Suppressor macrophage (primary cell): ENCODE measurements around the gene MACF1.
"Not testable (repeated sequence)": the region's sequence is repeated elsewhere in the genome, so short reads cannot be mapped to it uniquely, and the experiment has no call there.

ENCODE experiments used
- DNase-seq, 4 experiments: peaks; one replicate each; pipeline ENCODE4 v3.0.0-alpha.2; 2020 to 2022
- total RNA-seq, 17 experiments: gene quantifications; one replicate each; lab custom pipeline; 2026; ENCODE audit warnings: mixed read lengths in 6 of 17, inconsistent platforms in 3 of 17; lab: John Stamatoyannopoulos, UW

Gene MACF1, protein sequence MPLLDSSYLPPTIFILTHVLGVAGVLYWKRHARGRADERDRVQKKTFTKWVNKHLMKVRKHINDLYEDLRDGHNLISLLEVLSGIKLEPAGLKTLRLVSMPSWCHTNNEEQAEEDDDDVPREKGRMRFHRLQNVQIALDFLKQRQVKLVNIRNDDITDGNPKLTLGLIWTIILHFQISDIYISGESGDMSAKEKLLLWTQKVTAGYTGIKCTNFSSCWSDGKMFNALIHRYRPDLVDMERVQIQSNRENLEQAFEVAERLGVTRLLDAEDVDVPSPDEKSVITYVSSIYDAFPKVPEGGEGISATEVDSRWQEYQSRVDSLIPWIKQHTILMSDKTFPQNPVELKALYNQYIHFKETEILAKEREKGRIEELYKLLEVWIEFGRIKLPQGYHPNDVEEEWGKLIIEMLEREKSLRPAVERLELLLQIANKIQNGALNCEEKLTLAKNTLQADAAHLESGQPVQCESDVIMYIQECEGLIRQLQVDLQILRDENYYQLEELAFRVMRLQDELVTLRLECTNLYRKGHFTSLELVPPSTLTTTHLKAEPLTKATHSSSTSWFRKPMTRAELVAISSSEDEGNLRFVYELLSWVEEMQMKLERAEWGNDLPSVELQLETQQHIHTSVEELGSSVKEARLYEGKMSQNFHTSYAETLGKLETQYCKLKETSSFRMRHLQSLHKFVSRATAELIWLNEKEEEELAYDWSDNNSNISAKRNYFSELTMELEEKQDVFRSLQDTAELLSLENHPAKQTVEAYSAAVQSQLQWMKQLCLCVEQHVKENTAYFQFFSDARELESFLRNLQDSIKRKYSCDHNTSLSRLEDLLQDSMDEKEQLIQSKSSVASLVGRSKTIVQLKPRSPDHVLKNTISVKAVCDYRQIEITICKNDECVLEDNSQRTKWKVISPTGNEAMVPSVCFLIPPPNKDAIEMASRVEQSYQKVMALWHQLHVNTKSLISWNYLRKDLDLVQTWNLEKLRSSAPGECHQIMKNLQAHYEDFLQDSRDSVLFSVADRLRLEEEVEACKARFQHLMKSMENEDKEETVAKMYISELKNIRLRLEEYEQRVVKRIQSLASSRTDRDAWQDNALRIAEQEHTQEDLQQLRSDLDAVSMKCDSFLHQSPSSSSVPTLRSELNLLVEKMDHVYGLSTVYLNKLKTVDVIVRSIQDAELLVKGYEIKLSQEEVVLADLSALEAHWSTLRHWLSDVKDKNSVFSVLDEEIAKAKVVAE (N-terminal part only)
- 747 to 2,219 (median 1,064) reads per million in 17 experiments for total RNA-seq

DNA sequence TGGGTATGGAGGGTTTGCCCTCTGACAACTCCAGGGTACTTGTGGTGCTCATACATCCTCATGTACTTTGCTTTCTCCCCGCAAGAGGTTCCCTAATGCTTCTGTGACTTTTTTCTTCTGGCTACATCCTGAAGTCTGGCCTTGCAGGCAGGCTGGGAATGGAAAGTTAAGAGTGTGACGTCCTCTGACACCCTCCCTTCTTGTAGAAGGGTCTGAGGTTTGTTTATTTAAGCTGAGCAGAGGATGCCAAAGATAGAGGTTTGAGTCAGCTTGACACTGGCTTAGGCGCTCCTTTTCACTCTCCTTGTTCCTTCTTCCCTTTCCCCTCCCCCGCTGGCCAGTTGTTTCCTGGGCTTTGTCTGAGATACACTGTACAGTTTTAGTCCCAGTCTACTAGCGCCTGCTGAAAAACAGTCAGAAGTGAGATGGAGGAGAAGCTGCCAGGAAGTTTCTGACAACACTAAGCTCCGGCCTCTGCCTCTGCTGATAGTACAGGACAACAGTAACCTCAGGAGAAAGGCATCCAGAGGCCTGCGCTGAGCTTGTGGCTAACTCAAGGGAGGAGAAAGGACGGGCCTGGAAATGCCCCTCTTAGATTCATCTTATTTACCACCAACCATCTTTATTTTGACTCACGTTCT, at the start of gene MACF1:
TSS of gene MACF1 (plus strand) at position 255 of the 641 bp plus-strand sequence. CDS start at position 583, 328 bp downstream.
- peak; percentile 67 to 87 (median 70) for DNase-seq

GRCh38 chr1:39157304-39157703, 47.2 kb upstream of the MACF1 start:
- peak in 1 of 4 experiments; percentile 14 for DNase-seq

DNA sequence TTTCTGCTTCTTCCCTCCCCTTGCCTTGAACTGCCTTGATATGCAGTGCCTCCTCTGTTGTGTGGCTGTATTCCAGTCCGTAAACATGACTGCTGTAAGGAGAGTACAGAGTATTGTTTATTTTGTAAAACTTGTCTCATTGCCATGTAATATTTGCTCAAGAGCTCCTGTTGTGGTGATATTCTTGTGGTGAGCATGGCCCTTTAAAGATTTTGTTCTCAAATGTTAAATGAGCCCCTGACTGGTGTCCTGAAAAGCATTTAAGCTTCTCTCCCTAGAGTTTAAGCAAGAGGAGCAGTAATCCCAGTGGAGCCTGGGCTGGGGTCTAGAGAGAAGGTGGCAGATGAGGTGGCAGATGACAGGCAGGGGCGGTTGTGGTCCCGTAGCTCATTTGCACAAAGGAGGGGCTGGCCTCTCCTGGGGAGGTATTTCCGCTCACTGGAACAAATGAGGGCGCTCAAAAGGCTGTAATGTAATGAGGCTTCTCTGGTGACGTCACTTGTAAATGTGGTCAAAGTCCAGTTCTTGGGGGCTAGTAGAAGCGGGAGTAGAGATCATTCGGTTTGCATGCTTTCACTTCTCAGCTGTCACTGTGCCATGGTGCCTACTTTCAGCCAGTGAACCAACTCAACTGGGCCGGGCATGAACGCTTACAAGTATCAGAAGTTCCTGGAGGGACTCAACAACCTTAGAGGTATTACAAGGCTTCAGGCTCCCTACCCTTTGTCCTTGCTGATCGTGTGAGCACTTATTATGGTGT, 46.0 kb upstream of the MACF1 start:
- no peak for DNase-seq

GRCh38 chr1:39159224-39160036, 45.1 kb upstream of the MACF1 start:
- DNase-seq: peak in 2 of 4 experiments; percentile 14 to 15

DNA sequence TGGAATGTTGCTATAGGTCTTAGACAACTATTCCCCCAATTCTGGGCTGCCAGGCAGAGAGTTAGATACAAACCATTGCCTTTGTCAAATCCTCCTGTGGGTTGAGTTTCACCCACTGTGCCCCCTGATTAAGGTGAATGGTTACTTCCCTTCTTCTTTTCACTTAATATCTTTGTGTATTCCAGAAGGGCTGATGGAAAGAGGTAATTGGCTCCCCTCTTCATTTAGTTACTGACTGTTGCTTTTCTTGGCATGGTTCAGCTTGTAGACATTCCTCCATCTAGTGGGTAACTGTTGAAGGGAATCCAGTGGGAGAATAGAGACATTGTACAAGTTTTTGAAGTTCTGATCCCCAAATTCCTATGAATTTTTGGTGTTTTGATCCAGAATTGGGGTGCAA, 43.8 kb upstream of the MACF1 start:
- DNase-seq: no peak

GRCh38 chr1:39161811-39162210, 42.7 kb upstream of the MACF1 start:
- not testable (repeated sequence) for DNase-seq

GRCh38 chr1:39163469-39163868, 41.0 kb upstream of the MACF1 start:
- DNase-seq: no peak

DNA sequence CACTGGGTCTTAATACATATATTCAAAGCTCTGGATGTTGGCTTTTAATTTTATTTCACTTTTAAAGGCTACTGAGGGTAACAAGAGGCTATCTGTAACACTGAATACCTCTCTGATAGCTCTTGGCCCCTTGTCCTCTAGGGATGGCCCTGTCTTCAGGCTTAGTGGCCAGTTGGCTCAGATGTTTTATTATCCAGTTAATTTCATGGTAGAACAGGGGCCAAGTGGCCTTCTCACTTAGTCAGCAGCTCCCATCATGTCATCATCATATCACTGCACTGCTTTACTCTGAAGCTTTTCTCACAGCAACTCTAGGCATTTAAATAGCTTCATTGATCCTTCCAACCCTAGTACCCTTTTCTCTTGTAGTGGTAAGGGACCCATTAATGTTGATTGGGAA, 40.2 kb upstream of the MACF1 start:
- DNase-seq: no peak

GRCh38 chr1:39165049-39165448, 39.4 kb upstream of the MACF1 start:
- DNase-seq: no peak

DNA sequence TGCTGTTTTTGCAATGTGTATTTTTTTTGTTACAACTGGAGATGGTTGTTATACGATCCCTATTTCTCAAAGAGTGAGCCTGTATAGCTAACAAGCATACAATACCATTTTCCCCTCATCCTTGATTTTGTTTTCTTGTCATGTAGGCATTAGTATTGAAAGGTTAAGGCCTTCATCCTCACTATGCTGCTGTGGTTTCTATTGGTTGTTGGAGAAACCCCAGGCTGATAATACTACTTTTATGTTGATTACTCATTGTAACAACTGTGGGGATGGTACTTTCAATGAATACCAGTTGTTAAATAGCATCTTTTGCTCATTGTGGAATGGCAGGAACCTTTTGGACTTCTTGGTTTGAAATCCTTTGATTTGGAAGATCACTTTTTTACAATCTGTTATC, 39.0 kb upstream of the MACF1 start:
- no peak for DNase-seq

DNA sequence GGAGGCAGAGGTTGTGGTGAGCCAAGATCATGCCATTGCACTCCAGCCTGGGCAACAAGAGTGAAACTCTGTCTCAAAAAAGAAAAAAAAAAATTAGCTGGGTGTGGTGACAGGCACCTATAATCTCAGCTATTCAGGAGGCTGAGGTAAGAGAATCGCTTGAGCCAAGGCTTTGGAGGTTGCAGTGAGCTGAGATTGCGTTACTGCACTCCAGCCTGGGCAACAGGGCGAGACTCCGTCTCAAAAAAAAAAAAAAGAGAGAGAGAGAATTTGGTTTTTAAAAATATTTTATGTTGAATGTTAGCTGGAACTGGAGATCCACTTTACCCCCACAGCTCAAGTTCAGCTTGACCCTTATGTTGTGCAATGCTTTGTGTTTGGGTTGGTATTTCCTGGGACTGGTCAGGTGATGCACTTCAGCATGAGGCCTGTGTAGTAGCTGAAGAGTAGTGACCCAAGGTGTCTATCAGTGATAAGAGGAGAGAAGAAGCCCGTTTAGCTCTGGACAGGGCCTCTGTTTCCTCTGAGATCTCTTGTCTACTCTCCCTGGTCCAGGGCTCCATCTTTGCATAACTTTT, 36.8 kb upstream of the MACF1 start:
- DNase-seq: peak; percentile 8 to 38 (median 33)

GRCh38 chr1:39168301-39169080, 36.0 kb upstream of the MACF1 start:
- no peak for DNase-seq

DNA sequence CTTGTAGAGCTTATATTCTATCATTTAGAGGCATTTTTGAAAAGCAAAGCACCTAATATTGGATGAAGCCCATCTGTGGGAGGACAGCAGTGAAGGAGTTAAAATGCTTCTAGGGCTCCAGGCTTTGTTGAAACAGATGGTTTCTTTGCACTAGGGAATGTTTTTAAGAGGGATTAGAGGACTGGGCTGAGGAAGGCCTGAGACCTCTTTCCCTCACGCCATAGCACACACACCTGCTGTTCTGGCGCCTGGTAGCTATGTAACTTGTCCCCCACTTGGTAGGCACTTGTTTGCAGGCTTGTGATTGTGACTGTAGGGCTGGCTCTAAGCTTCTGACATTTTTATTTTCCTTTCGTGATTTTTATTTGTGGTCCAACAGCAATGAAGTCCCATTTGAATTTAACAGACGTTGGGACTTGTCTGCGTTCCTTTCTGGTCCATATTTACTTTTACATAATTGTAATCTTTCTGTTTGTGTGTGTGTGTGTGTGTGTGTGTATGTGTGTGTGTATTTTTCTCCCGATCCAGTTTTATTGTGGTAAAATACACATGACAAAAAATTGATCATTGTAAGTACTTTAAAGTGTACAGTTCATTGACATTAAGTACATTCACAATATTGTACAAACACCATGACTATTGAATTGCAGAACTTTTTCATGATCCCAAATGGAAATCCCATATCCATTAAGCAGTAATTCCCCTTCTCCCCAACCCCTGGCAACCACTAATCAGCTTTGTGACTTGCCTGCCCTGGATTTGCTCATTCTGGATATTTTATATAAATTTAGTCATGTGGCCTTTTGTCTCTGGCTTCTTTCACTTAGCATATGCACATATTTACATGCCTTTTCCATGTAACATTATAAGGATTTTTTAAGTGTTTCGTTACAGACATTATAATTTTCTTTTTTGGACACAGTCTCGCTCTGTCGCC, 33.5 kb upstream of the MACF1 start:
- no peak for DNase-seq

GRCh38 chr1:39173119-39173994, 31.1 kb upstream of the MACF1 start:
- DNase-seq: no peak

DNA sequence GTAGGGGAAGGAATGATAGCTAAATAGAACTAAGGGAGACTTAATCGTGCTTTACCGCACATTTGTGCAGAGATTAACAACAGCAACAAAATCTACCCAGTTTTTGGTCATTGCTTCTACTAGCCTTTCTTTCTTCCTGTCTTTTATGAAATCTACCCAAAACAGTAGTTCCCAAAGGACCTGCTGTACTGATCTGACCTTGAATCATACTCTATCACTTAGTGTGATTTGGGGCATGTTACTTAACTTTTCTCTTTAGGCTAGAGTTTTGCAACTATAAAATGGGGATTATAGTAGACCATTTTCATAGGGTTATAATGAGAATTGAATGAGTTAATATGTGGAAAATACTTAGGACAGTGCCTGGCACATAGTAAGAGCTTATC, 30.5 kb upstream of the MACF1 start:
- no peak for DNase-seq

DNA sequence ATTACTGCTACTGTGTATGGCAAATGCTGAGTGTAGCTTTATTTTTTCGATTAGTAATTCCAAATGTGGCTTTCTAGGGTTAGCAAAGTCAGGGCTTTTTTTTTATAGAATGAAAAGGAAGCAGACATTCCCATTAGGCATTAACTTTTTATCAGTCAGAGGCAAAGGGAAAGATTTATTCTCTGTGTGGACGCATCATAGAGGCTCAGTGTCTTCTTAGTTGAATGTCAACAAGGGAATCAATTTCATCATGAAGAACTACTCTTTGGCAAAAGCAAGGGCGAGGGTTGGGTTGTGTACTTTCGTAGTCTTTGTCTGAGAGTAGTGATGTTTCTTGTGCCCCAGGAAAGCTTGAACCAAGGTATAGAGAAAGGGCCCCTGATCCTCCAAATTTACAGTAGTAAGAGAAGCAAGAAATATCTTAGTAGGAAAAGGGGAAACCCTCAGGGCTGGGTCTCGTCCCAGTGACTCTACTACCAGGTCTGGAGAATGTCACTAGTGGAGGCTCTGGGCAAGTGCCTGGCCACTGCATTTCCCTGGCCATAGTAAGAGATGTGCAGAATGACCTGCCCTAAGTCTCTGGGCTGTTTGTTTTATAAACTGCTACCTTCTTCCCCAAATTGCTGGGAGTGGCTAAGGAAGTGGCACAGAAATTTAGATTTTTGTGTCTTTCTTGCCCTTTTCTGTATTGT, 30.0 kb upstream of the MACF1 start:
- no peak for DNase-seq
